Lower leg skin (tissue), 3 donors: ENCODE measurements around the gene SYT6.

Experiments
- POLR2A ChIP-seq, 2 donors: fragments of 450-650 bp; IDR thresholded peaks; one replicate each; pipeline ENCODE4 v1.6.1; 2016 to 2017; ENCODE audit warnings: antibody characterized with exemption in 2 of 2, mild to moderate bottlenecking in 1 of 2, moderate library complexity in 1 of 2
- TF ChIP-seq, protein P1 (sequence below), 3 donors: fragments of 450-650 bp; IDR thresholded peaks; one replicate each; pipeline ENCODE4 v1.5.1; 2016; ENCODE audit warnings: antibody characterized with exemption in 3 of 3, mild to moderate bottlenecking in 3 of 3, moderate library complexity in 2 of 3

DNA sequence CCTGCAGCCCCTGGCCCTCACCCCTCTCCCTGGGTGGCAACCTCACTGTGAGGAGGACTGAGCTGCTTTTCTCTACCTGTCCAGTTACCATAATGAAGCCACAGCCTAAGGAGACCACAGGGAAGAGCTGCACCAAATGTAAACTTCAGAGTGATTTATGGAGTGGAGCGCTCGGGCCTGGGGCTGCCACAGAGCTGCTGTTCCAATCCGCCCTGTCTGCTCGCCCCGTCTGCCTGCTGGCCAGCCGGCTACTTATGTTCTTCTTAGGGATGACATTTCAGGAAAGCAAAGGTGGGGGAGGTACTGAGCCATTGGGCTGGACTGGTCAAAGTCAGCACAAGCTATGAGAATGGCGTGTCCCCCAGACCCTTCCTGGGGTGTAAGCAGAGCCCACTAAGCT is 17.9 kb downstream of the SYT6 start:
- TF ChIP-seq, protein P1, sequence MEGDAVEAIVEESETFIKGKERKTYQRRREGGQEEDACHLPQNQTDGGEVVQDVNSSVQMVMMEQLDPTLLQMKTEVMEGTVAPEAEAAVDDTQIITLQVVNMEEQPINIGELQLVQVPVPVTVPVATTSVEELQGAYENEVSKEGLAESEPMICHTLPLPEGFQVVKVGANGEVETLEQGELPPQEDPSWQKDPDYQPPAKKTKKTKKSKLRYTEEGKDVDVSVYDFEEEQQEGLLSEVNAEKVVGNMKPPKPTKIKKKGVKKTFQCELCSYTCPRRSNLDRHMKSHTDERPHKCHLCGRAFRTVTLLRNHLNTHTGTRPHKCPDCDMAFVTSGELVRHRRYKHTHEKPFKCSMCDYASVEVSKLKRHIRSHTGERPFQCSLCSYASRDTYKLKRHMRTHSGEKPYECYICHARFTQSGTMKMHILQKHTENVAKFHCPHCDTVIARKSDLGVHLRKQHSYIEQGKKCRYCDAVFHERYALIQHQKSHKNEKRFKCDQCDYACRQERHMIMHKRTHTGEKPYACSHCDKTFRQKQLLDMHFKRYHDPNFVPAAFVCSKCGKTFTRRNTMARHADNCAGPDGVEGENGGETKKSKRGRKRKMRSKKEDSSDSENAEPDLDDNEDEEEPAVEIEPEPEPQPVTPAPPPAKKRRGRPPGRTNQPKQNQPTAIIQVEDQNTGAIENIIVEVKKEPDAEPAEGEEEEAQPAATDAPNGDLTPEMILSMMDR (IDR thresholded peaks at IDR 0.05): no peak
- no peak for TF ChIP-seq POLR2A (IDR thresholded peaks at IDR 0.05)
